Effector memory CD4-positive, alpha-beta T cell (primary cell): Measurements from ENCODE around the gene TFR2.
A peak's percentile ranks its signal among the peaks of the same experiment; 100 is the strongest.

Source experiments
- DNase-seq, 3 donors: peaks; one replicate each; pipeline ENCODE4 v3.0.0-alpha.2; 2020
- H3K27ac ChIP-seq: 2 replicates; pipeline ENCODE4 v1.7.0; 2013; ENCODE audit warnings: mild to moderate bottlenecking, low read length, moderate library complexity; ENCODE audit not compliant: insufficient read depth, poor library complexity, severe bottlenecking
- H3K27me3 ChIP-seq: replicated peaks from 2 replicates; pipeline ENCODE4 v1.7.0; 2013; ENCODE audit warnings: mild to moderate bottlenecking, low read length; ENCODE audit not compliant: insufficient read depth, control insufficient read depth, poor library complexity, severe bottlenecking
- H3K36me3 ChIP-seq: 2 replicates; pipeline ENCODE4 v1.7.0; 2013; ENCODE audit warnings: mild to moderate bottlenecking, low read length, moderate library complexity; ENCODE audit not compliant: control insufficient read depth, insufficient read depth
- H3K4me1 ChIP-seq: 2 replicates; pipeline ENCODE4 v1.7.0; 2013; ENCODE audit warnings: low read length, mild to moderate bottlenecking; ENCODE audit not compliant: control insufficient read depth, insufficient read depth, poor library complexity, severe bottlenecking
- H3K4me3 ChIP-seq: 2 replicates; pipeline ENCODE4 v1.7.0; 2013; ENCODE audit warnings: low read length, low read depth, mild to moderate bottlenecking; ENCODE audit not compliant: insufficient read depth, poor library complexity, severe bottlenecking
- H3K9me3 ChIP-seq: 2 replicates; pipeline ENCODE4 v1.7.0; 2013; ENCODE audit warnings: mild to moderate bottlenecking, low read length, moderate library complexity; ENCODE audit not compliant: control insufficient read depth

TFR2 gene

DNA sequence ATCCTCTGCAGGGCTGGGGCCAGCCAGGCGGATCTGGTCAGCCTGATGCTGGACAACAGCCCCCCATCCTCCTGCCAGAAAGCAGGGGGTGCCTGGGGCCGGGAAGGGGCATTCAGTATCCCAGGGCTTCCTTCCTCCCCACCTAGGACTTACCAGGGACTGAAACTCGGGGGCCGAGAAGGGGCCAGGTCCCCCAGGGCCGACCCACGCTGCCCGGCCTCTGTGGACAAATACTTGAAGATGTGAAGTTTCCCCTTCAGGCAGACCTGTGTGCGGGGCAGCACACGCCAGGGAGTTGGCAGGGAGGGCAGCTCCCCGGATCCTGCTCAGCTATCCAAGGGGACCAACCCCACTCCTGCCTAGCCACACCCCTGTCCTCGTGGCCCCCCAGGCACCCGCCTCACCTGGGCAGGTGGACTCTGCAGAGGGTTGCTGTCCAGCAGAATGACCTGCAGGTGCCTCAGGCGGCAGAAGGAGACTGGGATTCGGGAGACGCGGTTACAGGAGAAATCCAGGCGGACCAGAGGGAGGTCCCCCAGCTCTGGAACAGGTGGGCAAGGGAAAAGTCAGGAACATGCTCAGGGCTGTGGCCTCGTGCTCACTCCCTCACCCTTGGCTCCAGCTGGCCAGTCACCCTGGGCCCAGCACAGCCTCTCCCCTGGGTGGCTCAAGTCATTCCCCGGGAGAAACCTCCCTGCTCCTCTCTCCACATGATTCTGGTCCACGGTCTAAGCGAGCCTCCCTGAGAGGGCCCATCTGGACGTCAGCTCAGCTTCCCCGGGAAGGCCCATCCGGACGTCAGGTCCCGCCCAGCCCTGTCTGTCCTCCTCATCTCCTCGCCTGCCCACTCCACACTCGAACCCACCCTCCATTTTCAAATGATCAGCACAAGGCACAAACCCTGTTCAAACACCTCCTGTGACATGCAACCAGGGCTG lies 62.8 kb downstream of the TFR2 start:
- peak overlapping the region; percentile 11 for H3K27ac ChIP-seq
- H3K4me1 ChIP-seq: peaks cover 20% of the 10 kb centered on the region
- no peak for DNase-seq
- no peaks in the 10 kb centered on the region for H3K27me3 ChIP-seq
- peaks cover 79% of the 10 kb centered on the region for H3K36me3 ChIP-seq
- no peak overlapping the region for H3K4me3 ChIP-seq
- H3K9me3 ChIP-seq: no peaks in the 10 kb centered on the region

- Histone ChIP-seq H3K4me3 (no peak overlapping the region), H3K27ac (no peak overlapping the region), H3K4me1 (peaks cover 10% of the 10 kb centered on the region), H3K9me3 (no peaks in the 10 kb centered on the region), H3K27me3 (no peaks in the 10 kb centered on the region), H3K36me3 (peaks cover 86% of the 10 kb centered on the region)
- no peak for DNase-seq
Measured at GRCh38 chr7:100577507-100577906, 63.8 kb downstream of the TFR2 start.

DNA sequence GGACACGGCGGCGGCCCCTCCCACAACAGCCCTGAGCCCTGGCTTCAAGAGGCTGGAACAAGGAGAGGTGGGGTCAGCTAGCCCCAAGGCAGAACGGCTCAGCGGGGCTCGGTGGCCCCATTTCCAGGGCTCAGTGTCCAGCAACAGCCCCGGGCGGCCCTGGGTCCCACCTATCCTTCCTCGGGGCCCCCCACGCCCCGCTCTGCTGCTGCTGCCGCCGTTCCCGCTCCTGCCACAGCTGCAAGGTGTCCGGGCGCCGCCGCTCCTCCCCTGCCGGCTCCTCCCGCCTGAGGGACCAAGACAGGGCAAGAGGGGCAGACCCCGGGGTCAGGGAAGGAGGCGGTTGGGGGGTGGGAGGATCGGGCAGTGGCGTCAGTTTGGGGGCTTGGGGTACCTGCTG lies 64.2 kb downstream of the TFR2 start:
- DNase-seq: no peak
- Histone ChIP-seq H3K9me3 (no peaks in the 10 kb centered on the region), H3K4me3 (no peak overlapping the region), H3K27ac (no peak overlapping the region), H3K4me1 (peaks cover 6% of the 10 kb centered on the region), H3K27me3 (no peaks in the 10 kb centered on the region), H3K36me3 (peaks cover 85% of the 10 kb centered on the region)

DNA sequence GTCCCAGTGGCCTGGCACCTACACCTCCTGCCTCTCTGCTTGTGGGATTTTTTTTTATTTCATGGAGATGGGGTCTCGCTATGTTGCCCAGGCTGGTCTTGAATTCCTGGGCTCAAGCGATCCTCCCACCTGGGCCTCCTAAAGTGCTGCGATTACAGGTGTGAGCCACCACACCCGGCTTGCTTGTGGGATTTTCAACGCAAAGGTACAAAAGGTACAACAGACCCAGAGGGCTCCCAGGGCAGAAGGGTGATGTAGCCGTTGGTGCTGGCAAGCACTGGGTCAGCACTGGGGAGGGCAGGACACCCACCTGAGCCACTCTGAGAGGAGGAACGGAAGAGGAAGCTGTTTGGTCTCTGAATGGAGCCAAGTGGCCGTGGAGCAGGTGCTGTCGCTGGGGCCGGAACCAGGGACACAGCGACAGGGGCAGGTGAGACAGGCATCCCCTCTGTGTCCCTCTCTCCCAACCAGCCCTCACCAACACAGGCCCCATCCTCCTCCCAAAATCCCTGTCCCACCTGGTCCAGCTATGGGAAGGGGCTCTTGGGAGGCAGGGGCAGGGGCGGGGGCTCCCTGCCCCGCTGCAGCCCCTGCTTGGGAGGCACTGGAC lies 64.9 kb downstream of the TFR2 start:
- peaks cover 5% of the 10 kb centered on the region for H3K4me1 ChIP-seq
- no peaks in the 10 kb centered on the region for H3K9me3 ChIP-seq
- peaks cover 79% of the 10 kb centered on the region for H3K36me3 ChIP-seq
- H3K27me3 ChIP-seq: no peaks in the 10 kb centered on the region
- H3K27ac ChIP-seq: no peak overlapping the region
- no peak for DNase-seq
- no peak overlapping the region for H3K4me3 ChIP-seq

DNA sequence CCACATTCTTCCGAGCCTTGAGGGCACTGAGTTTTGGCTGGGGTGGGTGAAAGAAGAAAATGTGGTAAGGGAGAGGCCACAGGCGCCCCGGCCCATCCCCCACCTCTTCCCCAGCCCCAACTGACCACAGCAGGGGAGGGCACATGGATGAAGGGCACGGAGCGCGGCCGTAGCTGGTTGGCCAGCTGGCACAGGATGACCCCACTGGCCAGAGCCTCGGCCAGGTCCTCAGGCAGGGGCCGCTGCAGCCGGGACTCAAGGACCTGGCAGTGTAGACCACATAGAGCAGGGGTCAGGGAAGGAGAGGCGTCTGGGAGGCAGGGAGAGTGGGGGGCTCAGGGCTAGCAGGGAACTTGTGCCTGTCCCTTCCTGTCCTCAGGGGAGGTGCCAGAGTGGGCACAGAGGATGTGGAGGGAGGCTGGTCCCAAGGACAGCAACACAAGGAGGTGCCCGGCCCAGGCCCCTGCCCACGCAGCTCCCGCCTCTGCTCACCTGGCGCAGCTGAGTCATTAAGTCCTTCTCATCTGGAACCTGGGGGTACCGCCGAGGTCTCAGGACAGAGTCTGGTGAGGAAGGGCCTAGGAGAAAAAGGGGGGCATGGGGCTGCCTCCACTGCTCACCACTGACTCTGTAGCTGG lies 65.5 kb downstream of the TFR2 start:
- Histone ChIP-seq H3K27ac (no peak overlapping the region), H3K4me3 (no peak overlapping the region), H3K9me3 (no peaks in the 10 kb centered on the region), H3K36me3 (peaks cover 73% of the 10 kb centered on the region), H3K27me3 (no peaks in the 10 kb centered on the region), H3K4me1 (peaks cover 10% of the 10 kb centered on the region)
- no peak for DNase-seq

DNA sequence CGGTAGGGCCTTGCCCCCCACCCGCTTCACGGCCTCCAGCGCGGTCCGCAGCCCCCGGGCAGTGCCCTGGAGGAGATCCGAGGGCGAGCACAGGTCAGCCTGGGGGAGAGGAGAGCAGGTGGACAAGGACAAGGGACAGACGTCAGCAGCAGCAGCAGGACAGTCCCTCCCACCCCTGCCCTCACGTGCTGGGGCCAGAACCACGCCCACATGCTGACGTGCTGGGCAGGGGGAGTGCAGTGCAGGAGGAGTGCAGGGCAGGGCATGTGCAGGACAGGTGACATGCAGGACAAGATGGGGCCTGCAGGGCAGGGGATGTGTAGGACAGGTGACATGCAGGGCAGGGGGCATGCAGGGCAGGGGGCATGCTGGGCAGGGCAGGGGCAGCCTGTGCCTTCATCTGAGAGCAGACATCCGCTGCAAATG lies 66.1 kb downstream of the TFR2 start:
- Histone ChIP-seq H3K27ac (no peak overlapping the region), H3K36me3 (peaks cover 66% of the 10 kb centered on the region), H3K9me3 (no peaks in the 10 kb centered on the region), H3K4me3 (no peak overlapping the region), H3K4me1 (peaks cover 15% of the 10 kb centered on the region), H3K27me3 (no peaks in the 10 kb centered on the region)
- DNase-seq: no peak

GRCh38 chr7:100574362-100575205 lies 66.8 kb downstream of the TFR2 start:
- no peak for DNase-seq
- no peaks in the 10 kb centered on the region for H3K27me3 ChIP-seq
- H3K27ac ChIP-seq: no peak overlapping the region
- H3K4me1 ChIP-seq: peaks cover 20% of the 10 kb centered on the region
- no peaks in the 10 kb centered on the region for H3K9me3 ChIP-seq
- peaks cover 60% of the 10 kb centered on the region for H3K36me3 ChIP-seq
- H3K4me3 ChIP-seq: no peak overlapping the region

DNA sequence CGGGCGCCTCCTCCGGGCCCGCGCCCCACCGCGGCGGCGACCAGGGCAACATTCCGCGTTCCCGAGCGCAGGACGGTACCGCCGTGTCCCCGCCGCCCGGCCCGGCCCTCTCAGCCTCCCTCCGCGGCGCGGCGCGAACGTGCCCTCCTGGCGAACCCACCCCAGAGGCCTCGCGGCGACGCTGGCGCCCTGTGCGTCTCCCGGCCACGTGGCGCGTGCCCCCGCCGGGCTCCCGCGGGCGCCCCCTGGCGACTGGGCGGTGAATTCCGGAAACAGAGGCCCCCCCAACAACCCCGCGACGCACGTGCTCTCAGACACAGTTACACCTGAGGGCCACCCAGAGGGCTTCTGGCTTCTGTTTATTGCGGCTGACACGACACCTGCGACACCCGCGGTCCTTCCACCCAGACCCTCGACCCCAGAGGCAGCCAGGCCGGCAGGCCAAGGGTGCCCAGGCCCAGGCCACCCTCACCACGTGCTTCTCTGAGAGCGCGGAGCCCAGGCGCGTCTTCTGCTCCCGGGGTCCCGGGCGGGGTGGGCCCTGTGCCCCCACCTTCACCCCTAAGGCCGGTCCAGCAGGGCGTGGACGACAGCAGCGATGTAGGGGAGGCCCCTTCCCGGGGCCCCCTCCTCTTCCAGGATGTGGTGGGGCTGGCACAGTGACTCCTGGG lies 67.5 kb downstream of the TFR2 start, which contains the start of gene SAP25:
Gene SAP25 (minus strand): TSS at position 210 of the 671 bp plus-strand sequence. CDS start 158 bp downstream, at position 52.
- Histone ChIP-seq H3K36me3 (peaks cover 57% of the 10 kb centered on the region), H3K9me3 (no peaks in the 10 kb centered on the region), H3K4me3 (no peak within 1 kb of the TSS), H3K4me1 (peaks cover 28% of the 10 kb centered on the region), H3K27ac (no peak within 1 kb of the TSS), H3K27me3 (no peaks in the 10 kb centered on the region)
- DNase-seq: no peak
